ENCODE results near the gene ALKBH7. TPM values are rescaled to one million over a fixed set of nuclear protein-coding genes. Genes with fewer than 3 reads are reported as not detected.
A peak's percentile ranks its signal among the peaks of the same experiment; 100 is the strongest.

Gene ALKBH7
- total and polyA plus RNA-seq, 2 of the 13 experiments (the other 11 are each of a cell fraction or from before 2014, with no cell fraction given): 29.6 to 45.9 TPM

- TF ChIP-seq NAIF1 (CRISPR knock-in tag; IDR thresholded peaks at IDR 0.05; ENCODE audit: borderline replicate concordance) (peak; percentile 86; the same call in 1 of the 2 replicates), KMT2B (CRISPR knock-in tag; IDR thresholded peaks at IDR 0.05) (peak; percentile 50), GTF2F1 (IDR thresholded peaks at IDR 0.05; ENCODE audit: low read length) (no peak), DMAP1 (CRISPR knock-in tag; IDR thresholded peaks at IDR 0.05) (peak; percentile 46; the same call in 1 of the 2 replicates), ZFX (CRISPR knock-in tag; IDR thresholded peaks at IDR 0.05; ENCODE audit: low read depth) (peak; percentile 94), ZNF777 (CRISPR knock-in tag; IDR thresholded peaks at IDR 0.05) (peak; percentile 28; the same call in 1 of the 2 replicates), RFX5 (IDR thresholded peaks at IDR 0.05; ENCODE audit: low read depth, low read length) (peak; percentile 55; the same call in 1 of the 2 replicates), ZNF670 (CRISPR knock-in tag; IDR thresholded peaks at IDR 0.05; ENCODE audit: borderline replicate concordance) (0 out of 2 replicates have a peak, but pooled peaks have one; percentile 54), NR2F2 (IDR thresholded peaks at IDR 0.05; ENCODE audit: borderline replicate concordance, low read depth) (0 out of 2 replicates have a peak, but pooled peaks have one; percentile 25), ZHX1 (CRISPR knock-in tag; IDR thresholded peaks at IDR 0.05; ENCODE audit: low read depth) (peak; percentile 30; the same call in 1 of the 2 replicates), PHB2 (IDR thresholded peaks at IDR 0.05; ENCODE audit: partially characterized antibody) (no peak), ETV6 (CRISPR knock-in tag; conservative IDR thresholded peaks at IDR 0.05) (no peak), ZNF687 (CRISPR knock-in tag; IDR thresholded peaks at IDR 0.05) (peak; percentile 88), ZNF572 (CRISPR knock-in tag; IDR thresholded peaks at IDR 0.05) (0 out of 2 replicates have a peak, but pooled peaks have one; percentile 55), GABPB1 (CRISPR knock-in tag; IDR thresholded peaks at IDR 0.05) (peak; percentile 99), SIN3B (IDR thresholded peaks at IDR 0.05; ENCODE audit: low read length) (no peak), DNMT1 (CRISPR knock-in tag; IDR thresholded peaks at IDR 0.05) (peak; percentile 65; the same call in 1 of the 2 replicates), ZNF782 (CRISPR knock-in tag; IDR thresholded peaks at IDR 0.05; ENCODE audit: borderline replicate concordance) (no peak), NCOR1 (IDR thresholded peaks at IDR 0.05; ENCODE audit: borderline replicate concordance, low read length) (no peak), ZNF766 (CRISPR knock-in tag; IDR thresholded peaks at IDR 0.05; ENCODE audit: borderline replicate concordance) (no peak), ZNF24 (IDR thresholded peaks at IDR 0.05) (no peak)
- TF ChIP-seq, protein P1, sequence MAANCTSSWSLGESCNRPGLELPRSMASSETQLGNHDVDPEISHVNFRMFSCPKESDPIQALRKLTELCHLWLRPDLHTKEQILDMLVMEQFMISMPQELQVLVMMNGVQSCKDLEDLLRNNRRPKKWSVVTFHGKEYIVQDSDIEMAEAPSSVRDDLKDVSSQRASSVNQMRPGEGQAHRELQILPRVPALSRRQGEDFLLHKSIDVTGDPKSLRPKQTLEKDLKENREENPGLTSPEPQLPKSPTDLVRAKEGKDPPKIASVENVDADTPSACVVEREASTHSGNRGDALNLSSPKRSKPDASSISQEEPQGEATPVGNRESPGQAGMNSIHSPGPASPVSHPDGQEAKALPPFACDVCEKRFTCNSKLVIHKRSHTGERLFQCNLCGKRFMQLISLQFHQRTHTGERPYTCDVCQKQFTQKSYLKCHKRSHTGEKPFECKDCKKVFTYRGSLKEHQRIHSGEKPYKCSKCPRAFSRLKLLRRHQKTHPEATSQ (CRISPR knock-in tag; IDR thresholded peaks at IDR 0.05; ENCODE audit: borderline replicate concordance): peak; percentile 57; the same call in 1 of the 2 replicates
Observed at GRCh38 chr19:6393074-6393982, 20.7 kb downstream of the ALKBH7 start, which contains the start of gene GTF2F1 (continued).
